Neural progenitor cell (in vitro differentiated cells): ENCODE data around the gene PLCB1. TPM values are rescaled to one million over a fixed set of nuclear protein-coding genes. Genes with fewer than 3 reads are reported as not detected.

Experiments used
- DNase-seq: peaks from one replicate; pipeline ENCODE4 v3.0.0-alpha.2; 2016; ENCODE audit warnings: low spot score
- H2AFZ ChIP-seq: fragments of 200-600 bp; sonication (generic); replicated peaks from 2 replicates; pipeline ENCODE4 v1.6.1; 2016; ENCODE audit warnings: antibody characterized with exemption
- H3F3A ChIP-seq: fragments of 200-600 bp; sonication (generic); 2 replicates; pipeline ENCODE4 v1.6.1; 2016; ENCODE audit warnings: antibody characterized with exemption, low read depth
- H3K27ac ChIP-seq: fragments of 200-600 bp; sonication (generic); 2 replicates; pipeline ENCODE4 v1.5.1; 2016; ENCODE audit warnings: mild to moderate bottlenecking
- H3K27me3 ChIP-seq: fragments of 200-600 bp; sonication (generic); 2 replicates; pipeline ENCODE4 v1.6.1; 2016; ENCODE audit warnings: mild to moderate bottlenecking, moderate library complexity
- H3K36me3 ChIP-seq: fragments of 200-600 bp; sonication (generic); 2 replicates; pipeline ENCODE4 v1.5.1; 2016
- H3K4me1 ChIP-seq: fragments of 200-600 bp; sonication (generic); 2 replicates; pipeline ENCODE4 v1.6.1; 2016; ENCODE audit warnings: mixed run types
- H3K4me2 ChIP-seq: fragments of 200-600 bp; sonication (generic); 2 replicates; pipeline ENCODE4 v1.6.1; 2016
- H3K4me3 ChIP-seq: fragments of 200-600 bp; sonication (generic); 2 replicates; pipeline ENCODE4 v1.5.1; 2016
- H3K79me2 ChIP-seq: fragments of 200-600 bp; sonication (generic); 2 replicates; pipeline ENCODE4 v1.6.1; 2016; ENCODE audit warnings: low read depth
- H3K9ac ChIP-seq: fragments of 200-600 bp; sonication (generic); 2 replicates; pipeline ENCODE4 v1.6.1; 2016
- H3K9me3 ChIP-seq: fragments of 200-600 bp; sonication (generic); 2 replicates; pipeline ENCODE4 v1.5.1; 2016; ENCODE audit warnings: low read depth
- H4K20me1 ChIP-seq: fragments of 200-600 bp; sonication (generic); 2 replicates; pipeline ENCODE4 v1.6.1; 2016; ENCODE audit warnings: low read depth
- H3K27ac Mint-ChIP-seq: 3 replicates; pipeline ENCODE4 v1.8.0; 2021; ENCODE audit warnings: mixed read lengths
- H3K27me3 Mint-ChIP-seq: 2 replicates; pipeline ENCODE4 v1.8.0; 2022; ENCODE audit warnings: low read depth, mild to moderate bottlenecking, inconsistent platforms, moderate library complexity, mixed read lengths; ENCODE audit not compliant: insufficient read depth
- H3K36me3 Mint-ChIP-seq: 3 replicates; pipeline ENCODE4 v1.8.0; 2021; ENCODE audit warnings: mixed read lengths
- H3K4me1 Mint-ChIP-seq: 3 replicates; pipeline ENCODE4 v1.8.0; 2021; ENCODE audit warnings: mixed read lengths
- H3K4me3 Mint-ChIP-seq: 3 replicates; pipeline ENCODE4 v1.8.0; 2021; ENCODE audit warnings: mild to moderate bottlenecking, moderate library complexity, mixed read lengths
- H3K9me3 Mint-ChIP-seq: 3 replicates; pipeline ENCODE4 v1.8.0; 2020; ENCODE audit warnings: mixed read lengths
- EZH2 ChIP-seq: fragments of 200-600 bp; sonication (generic); IDR thresholded peaks from 2 replicates; pipeline ENCODE4 v1.6.1; 2017; ENCODE audit warnings: antibody characterized with exemption, mild to moderate bottlenecking, moderate library complexity
- EZH2phosphoT487 ChIP-seq: fragments of 200-600 bp; sonication (generic); IDR thresholded peaks from 2 replicates; pipeline ENCODE4 v1.6.1; 2017; ENCODE audit warnings: antibody characterized with exemption
- total RNA-seq: library from RNA; depleted of rRNA; stranded (reverse); fragments of >200 nt; gene quantifications from 2 replicates; pipeline ENCODE4 v1.2.3, GENCODE V29; 2015; ENCODE audit warnings: low replicate concordance
- TF ChIP-seq, protein P1 (sequence below): fragments of 200-600 bp; sonication (generic); IDR thresholded peaks from 2 replicates; pipeline ENCODE4 v1.5.1; 2017; ENCODE audit warnings: antibody characterized with exemption, mild to moderate bottlenecking

PLCB1 gene
- total RNA-seq, 1 donor from 2014 or later: 30.2 TPM

DNA sequence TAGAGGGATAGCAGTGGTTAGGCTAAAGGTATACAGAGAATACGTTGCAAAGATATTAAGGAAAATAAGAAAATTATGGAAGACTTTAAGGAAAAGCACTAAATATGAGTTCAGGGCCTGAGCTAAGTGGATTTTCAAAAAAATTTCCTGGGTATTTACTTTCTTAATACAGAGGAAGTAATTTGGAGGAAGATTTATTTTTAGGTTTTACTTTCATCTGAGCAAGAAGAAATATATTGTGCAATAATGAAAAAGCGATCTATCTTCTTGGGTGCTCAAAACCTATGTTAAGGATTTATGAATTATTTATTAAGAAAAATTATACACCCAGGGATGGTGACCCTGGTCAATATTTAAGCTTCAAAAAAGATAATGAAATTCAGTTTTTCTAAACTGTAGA lies 224.7 kb downstream of the PLCB1 start:
- no peak overlapping the region for H2AFZ ChIP-seq
- H3F3A ChIP-seq: no peaks in the 10 kb centered on the region
- H3K4me3 ChIP-seq: no peak overlapping the region
- H3K4me1 Mint-ChIP-seq: peaks cover 15% of the 10 kb centered on the region
- H3K27ac Mint-ChIP-seq: no peak overlapping the region
- H3K27me3 ChIP-seq: no peaks in the 10 kb centered on the region
- H3K9me3 Mint-ChIP-seq: no peaks in the 10 kb centered on the region
- no peak for DNase-seq
- H4K20me1 ChIP-seq: no peaks in the 10 kb centered on the region
- H3K36me3 ChIP-seq: no peaks in the 10 kb centered on the region
- TF ChIP-seq, protein P1, sequence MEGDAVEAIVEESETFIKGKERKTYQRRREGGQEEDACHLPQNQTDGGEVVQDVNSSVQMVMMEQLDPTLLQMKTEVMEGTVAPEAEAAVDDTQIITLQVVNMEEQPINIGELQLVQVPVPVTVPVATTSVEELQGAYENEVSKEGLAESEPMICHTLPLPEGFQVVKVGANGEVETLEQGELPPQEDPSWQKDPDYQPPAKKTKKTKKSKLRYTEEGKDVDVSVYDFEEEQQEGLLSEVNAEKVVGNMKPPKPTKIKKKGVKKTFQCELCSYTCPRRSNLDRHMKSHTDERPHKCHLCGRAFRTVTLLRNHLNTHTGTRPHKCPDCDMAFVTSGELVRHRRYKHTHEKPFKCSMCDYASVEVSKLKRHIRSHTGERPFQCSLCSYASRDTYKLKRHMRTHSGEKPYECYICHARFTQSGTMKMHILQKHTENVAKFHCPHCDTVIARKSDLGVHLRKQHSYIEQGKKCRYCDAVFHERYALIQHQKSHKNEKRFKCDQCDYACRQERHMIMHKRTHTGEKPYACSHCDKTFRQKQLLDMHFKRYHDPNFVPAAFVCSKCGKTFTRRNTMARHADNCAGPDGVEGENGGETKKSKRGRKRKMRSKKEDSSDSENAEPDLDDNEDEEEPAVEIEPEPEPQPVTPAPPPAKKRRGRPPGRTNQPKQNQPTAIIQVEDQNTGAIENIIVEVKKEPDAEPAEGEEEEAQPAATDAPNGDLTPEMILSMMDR: no peak
- TF ChIP-seq EZH2 (no peak), EZH2phosphoT487 (no peak)
- no peaks in the 10 kb centered on the region for H3K27me3 Mint-ChIP-seq
- no peak overlapping the region for H3K27ac ChIP-seq
- no peaks in the 10 kb centered on the region for H3K79me2 ChIP-seq
- H3K9ac ChIP-seq: no peak overlapping the region
- no peaks in the 10 kb centered on the region for H3K9me3 ChIP-seq
- peaks cover 18% of the 10 kb centered on the region for H3K4me1 ChIP-seq
- H3K36me3 Mint-ChIP-seq: no peaks in the 10 kb centered on the region
- no peak overlapping the region for H3K4me2 ChIP-seq
- no peak overlapping the region for H3K4me3 Mint-ChIP-seq

DNA sequence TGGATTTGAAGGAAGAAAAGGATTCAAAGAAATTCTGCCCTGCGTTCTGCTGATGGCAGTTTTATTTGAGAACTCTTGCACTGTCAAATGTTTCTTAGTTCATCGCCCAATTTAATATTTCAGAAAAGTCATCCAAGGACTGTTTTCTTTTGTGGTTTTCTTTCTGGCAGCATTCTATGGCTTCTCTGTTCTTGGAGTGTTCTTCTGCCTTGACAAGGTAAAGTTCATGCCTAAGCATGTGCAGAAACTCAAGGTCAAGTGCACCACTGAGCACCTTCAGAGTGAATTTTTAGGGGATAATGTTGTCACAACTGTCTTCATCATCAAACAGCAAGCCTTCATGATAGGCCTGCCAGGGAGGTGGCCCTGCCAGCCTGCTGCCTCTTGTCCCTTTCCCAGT lies 225.6 kb downstream of the PLCB1 start:
- H3K9ac ChIP-seq: no peak overlapping the region
- H3K36me3 Mint-ChIP-seq: no peaks in the 10 kb centered on the region
- no peak overlapping the region for H2AFZ ChIP-seq
- H3K4me1 ChIP-seq: peaks cover 18% of the 10 kb centered on the region
- H3K4me2 ChIP-seq: no peak overlapping the region
- H3K27me3 ChIP-seq: no peaks in the 10 kb centered on the region
- TF ChIP-seq EZH2 (no peak), EZH2phosphoT487 (no peak)
- TF ChIP-seq, protein P1: no peak
- no peaks in the 10 kb centered on the region for H3F3A ChIP-seq
- no peaks in the 10 kb centered on the region for H3K27me3 Mint-ChIP-seq
- no peaks in the 10 kb centered on the region for H4K20me1 ChIP-seq
- H3K79me2 ChIP-seq: no peaks in the 10 kb centered on the region
- no peak overlapping the region for H3K27ac ChIP-seq
- H3K4me1 Mint-ChIP-seq: peaks cover 15% of the 10 kb centered on the region
- H3K4me3 Mint-ChIP-seq: no peak overlapping the region
- no peak for DNase-seq
- no peaks in the 10 kb centered on the region for H3K9me3 Mint-ChIP-seq
- no peaks in the 10 kb centered on the region for H3K9me3 ChIP-seq
- H3K4me3 ChIP-seq: no peak overlapping the region
- H3K27ac Mint-ChIP-seq: no peak overlapping the region
- no peaks in the 10 kb centered on the region for H3K36me3 ChIP-seq

DNA sequence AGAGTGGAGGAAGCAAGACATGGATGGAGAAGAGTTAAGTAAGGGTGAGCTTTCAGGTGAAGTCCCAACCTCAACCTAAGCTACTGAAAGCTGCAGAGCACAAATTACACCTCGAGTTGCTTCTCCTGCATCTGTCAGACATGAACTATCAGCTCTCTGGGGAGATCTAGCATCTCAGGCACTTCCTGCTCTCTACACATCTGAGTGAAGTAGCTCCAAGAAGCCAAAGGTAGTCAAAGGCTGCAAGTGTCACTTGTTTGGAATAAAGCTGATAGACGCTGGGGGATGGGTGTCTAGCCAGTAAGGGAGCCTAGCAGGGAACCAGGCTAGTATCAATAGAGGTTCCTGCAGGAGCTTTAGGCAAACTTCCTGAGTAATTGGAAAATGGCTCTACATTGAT lies 228.0 kb downstream of the PLCB1 start:
- no peaks in the 10 kb centered on the region for H3K36me3 Mint-ChIP-seq
- no peaks in the 10 kb centered on the region for H3K9me3 Mint-ChIP-seq
- Histone ChIP-seq H3K9ac (no peak overlapping the region), H3K4me1 (peaks cover 18% of the 10 kb centered on the region), H3K9me3 (no peaks in the 10 kb centered on the region), H2AFZ (no peak overlapping the region), H4K20me1 (no peaks in the 10 kb centered on the region), H3K27ac (no peak overlapping the region), H3K79me2 (no peaks in the 10 kb centered on the region), H3F3A (no peaks in the 10 kb centered on the region), H3K4me3 (no peak overlapping the region), H3K36me3 (no peaks in the 10 kb centered on the region), H3K4me2 (peak overlapping the region; percentile 6), H3K27me3 (no peaks in the 10 kb centered on the region)
- no peak overlapping the region for H3K4me3 Mint-ChIP-seq
- peak; percentile 13 for DNase-seq
- H3K4me1 Mint-ChIP-seq: peaks cover 15% of the 10 kb centered on the region
- no peak for TF ChIP-seq EZH2
- no peaks in the 10 kb centered on the region for H3K27me3 Mint-ChIP-seq
- H3K27ac Mint-ChIP-seq: no peak overlapping the region

DNA sequence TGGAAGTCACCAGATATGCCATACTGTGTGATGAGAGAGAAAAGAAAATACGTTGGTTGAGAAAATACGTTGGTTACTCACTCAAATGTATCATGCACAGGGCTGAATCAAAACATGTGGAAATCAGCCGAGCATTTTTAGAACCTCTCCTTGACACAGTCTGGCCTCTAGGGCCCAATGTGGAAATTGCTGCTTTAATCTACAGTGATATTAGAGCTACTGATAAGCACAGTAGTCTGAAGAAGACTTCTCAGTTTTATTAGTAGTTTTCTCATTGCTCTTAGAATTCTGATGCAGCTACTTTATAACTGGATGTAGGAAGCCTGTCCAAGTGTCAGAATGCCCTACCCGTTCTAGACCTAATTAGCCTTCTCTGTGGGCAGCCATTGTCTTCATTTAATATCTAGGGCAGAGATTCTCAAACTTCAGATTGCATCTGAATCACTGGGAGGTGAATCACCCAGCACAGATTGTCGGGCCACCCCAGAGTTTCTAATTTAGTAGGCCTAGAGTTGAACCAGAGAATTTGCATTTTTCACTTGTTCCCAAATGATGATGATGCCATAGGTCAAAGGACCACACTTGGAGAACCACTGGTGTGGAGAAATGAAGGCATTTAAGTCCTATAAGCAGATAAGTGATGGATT lies 229.1 kb downstream of the PLCB1 start:
- H3K4me3 ChIP-seq: no peak overlapping the region
- TF ChIP-seq EZH2 (no peak), EZH2phosphoT487 (no peak)
- TF ChIP-seq, protein P1: no peak

More for the DNA sequence above, 229.1 kb downstream of the PLCB1 start:
- no peaks in the 10 kb centered on the region for H3F3A ChIP-seq
- H3K27ac ChIP-seq: no peak overlapping the region
- H3K27ac Mint-ChIP-seq: no peak overlapping the region
- no peaks in the 10 kb centered on the region for H3K36me3 ChIP-seq
- DNase-seq: no peak
- no peaks in the 10 kb centered on the region for H3K27me3 Mint-ChIP-seq
- peaks cover 18% of the 10 kb centered on the region for H3K4me1 ChIP-seq
- H3K9me3 Mint-ChIP-seq: no peaks in the 10 kb centered on the region
- H3K79me2 ChIP-seq: no peaks in the 10 kb centered on the region
- no peaks in the 10 kb centered on the region for H4K20me1 ChIP-seq
- peaks cover 15% of the 10 kb centered on the region for H3K4me1 Mint-ChIP-seq
- no peaks in the 10 kb centered on the region for H3K27me3 ChIP-seq
- no peak overlapping the region for H3K9ac ChIP-seq
- no peak overlapping the region for H3K4me2 ChIP-seq
- H3K36me3 Mint-ChIP-seq: no peaks in the 10 kb centered on the region
- no peak overlapping the region for H2AFZ ChIP-seq
- H3K4me3 Mint-ChIP-seq: no peak overlapping the region
- no peaks in the 10 kb centered on the region for H3K9me3 ChIP-seq
